Sigmoid colon (tissue), 4 donors: Measurements from ENCODE around the gene SPEM3.

Experiments
- POLR2A ChIP-seq, 2 donors: fragments of 450-650 bp; IDR thresholded peaks; one replicate each; pipeline ENCODE4 v1.6.1; 2016; ENCODE audit warnings: antibody characterized with exemption in 2 of 2, mild to moderate bottlenecking in 2 of 2, moderate library complexity in 2 of 2
- POLR2AphosphoS5 ChIP-seq, 4 donors: sonication (generic); formaldehyde crosslinking; IDR thresholded peaks; one replicate each; pipeline ENCODE4 v1.6.1; 2017; ENCODE audit warnings: antibody characterized with exemption in 4 of 4

DNA sequence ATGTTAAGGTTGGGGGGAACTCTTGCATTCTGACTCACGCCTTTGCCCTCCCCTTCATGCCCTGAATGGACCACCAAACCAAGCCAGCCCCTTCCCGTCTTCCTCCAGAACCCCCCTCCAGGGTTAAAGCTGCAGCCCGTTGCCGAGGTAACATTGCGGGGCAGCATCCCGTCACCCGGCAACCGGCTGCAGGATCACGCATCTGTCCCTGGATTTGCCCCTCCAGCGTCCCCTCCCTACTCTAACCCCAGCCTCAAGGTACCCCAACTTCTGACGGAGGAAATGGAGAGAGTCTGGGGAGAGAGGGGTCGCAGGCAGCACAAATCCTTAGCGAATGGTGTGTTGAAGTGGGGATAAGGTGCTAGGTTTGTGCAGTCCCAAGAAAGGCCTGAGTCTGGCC is 21.6 kb upstream of the SPEM3 start:
- no peak for TF ChIP-seq POLR2A (IDR thresholded peaks at IDR 0.05)
- TF ChIP-seq POLR2AphosphoS5 (IDR thresholded peaks at IDR 0.05), result no peak
